Endodermal cell (in vitro differentiated cells): ENCODE results near the gene ZNF211. TPM values are rescaled to one million over a fixed set of nuclear protein-coding genes. Genes with fewer than 3 reads are reported as not detected.

Experiments used
- DNase-seq: peaks from one replicate; pipeline ENCODE4 v3.0.0-alpha.2; 2017
- H3K27ac ChIP-seq: 2 replicates; pipeline ENCODE4 v1.5.1; 2013; ENCODE audit warnings: mild to moderate bottlenecking, low read depth, low read length, moderate library complexity
- H3K27me3 ChIP-seq: 2 replicates; pipeline ENCODE4 v1.6.1; 2013; ENCODE audit warnings: mild to moderate bottlenecking, low read length, moderate library complexity; ENCODE audit not compliant: insufficient read depth, control insufficient read depth, poor library complexity, severe bottlenecking
- H3K36me3 ChIP-seq: 2 replicates; pipeline ENCODE4 v1.7.0; 2013; ENCODE audit warnings: mild to moderate bottlenecking, low read length, moderate library complexity; ENCODE audit not compliant: control insufficient read depth, insufficient read depth
- H3K4me1 ChIP-seq: one replicate; pipeline ENCODE4 v1.7.0; 2013; ENCODE audit warnings: low read length; ENCODE audit not compliant: control insufficient read depth, insufficient read depth
- H3K4me3 ChIP-seq: 2 replicates; pipeline ENCODE4 v1.5.1; 2013; ENCODE audit warnings: mild to moderate bottlenecking, low read length, moderate library complexity
- H3K9ac ChIP-seq: 2 replicates; pipeline ENCODE4 v1.6.1; 2013; ENCODE audit warnings: mild to moderate bottlenecking, low read length, moderate library complexity; ENCODE audit not compliant: poor library complexity, severe bottlenecking; ENCODE audit errors: extremely low read depth
- H3K9me3 ChIP-seq: 2 replicates; pipeline ENCODE4 v1.6.1; 2013; ENCODE audit warnings: mild to moderate bottlenecking, low read length, moderate library complexity; ENCODE audit not compliant: control insufficient read depth
- H3K27ac Mint-ChIP-seq: 2 replicates; pipeline ENCODE4 v1.8.0; 2020; ENCODE audit warnings: mixed read lengths
- H3K27me3 Mint-ChIP-seq: 2 replicates; pipeline ENCODE4 v1.8.0; 2021; ENCODE audit warnings: mild to moderate bottlenecking, mixed read lengths; ENCODE audit not compliant: insufficient read depth
- H3K36me3 Mint-ChIP-seq: 2 replicates; pipeline ENCODE4 v1.8.0; 2020; ENCODE audit warnings: low read depth, mixed read lengths
- H3K4me1 Mint-ChIP-seq: 2 replicates; pipeline ENCODE4 v1.8.0; 2020; ENCODE audit warnings: mixed read lengths
- H3K4me3 Mint-ChIP-seq: 2 replicates; pipeline ENCODE4 v1.8.0; 2020; ENCODE audit warnings: mild to moderate bottlenecking, moderate library complexity, mixed read lengths
- H3K9me3 Mint-ChIP-seq: 2 replicates; pipeline ENCODE4 v1.8.0; 2020; ENCODE audit warnings: mild to moderate bottlenecking, mixed read lengths
- CTCF ChIP-seq: fragments of 200-600 bp; sonication (generic); conservative IDR thresholded peaks from 2 replicates; pipeline ENCODE4 v1.5.0; 2021; ENCODE audit warnings: antibody characterized with exemption, mild to moderate bottlenecking
- WGBS, 2 experiments: methylation state at CpG; one replicate each; pipeline versions ENCODE4 v1.1.5 to v1.1.7; 2013; ENCODE audit warnings: missing lambda C conversion rate in 2 of 2, mixed read lengths in 1 of 2; ENCODE audit not compliant: insufficient coverage in 1 of 2, insufficient read length in 1 of 2; 5-methylcytosine and 5-hydroxymethylcytosine counted together
- total RNA-seq, 2 donors: library from RNA; stranded (reverse); fragmentation: NEBNext Ultra II Directional in 1 of 2; extraction: Animal tissue kit (Norgen Biotek cat#: 25700) in 1 of 2; gene quantifications; 2 replicates in 1 of 2; 3 replicates in 1 of 2; pipeline ENCODE4 v1.2.1, GENCODE V29; 2021

The ZNF211 gene
- total RNA-seq, 2 donors from 2014 or later = 17.4 to 20.7 TPM

GRCh38 chr19:57672466-57672865 lies 39.5 kb downstream of the ZNF211 start:
- Histone ChIP-seq H3K9ac (no peak overlapping the region), H3K4me3 (no peak overlapping the region), H3K9me3 (no peaks in the 10 kb centered on the region), H3K36me3 (no peaks in the 10 kb centered on the region), H3K4me1 (no peaks in the 10 kb centered on the region), H3K27ac (no peak overlapping the region), H3K27me3 (peaks cover 46% of the 10 kb centered on the region)
- Mint-ChIP-seq H3K4me1 (no peaks in the 10 kb centered on the region), H3K36me3 (no peaks in the 10 kb centered on the region), H3K27ac (no peak overlapping the region), H3K27me3 (peaks cover 46% of the 10 kb centered on the region), H3K4me3 (no peak overlapping the region), H3K9me3 (no peaks in the 10 kb centered on the region)
- WGBS, 2 experiments = 71 to 88% methylated on average over 2 to 4 of the region's 4 CpGs
- TF ChIP-seq CTCF = no peak
- no peak for DNase-seq

DNA sequence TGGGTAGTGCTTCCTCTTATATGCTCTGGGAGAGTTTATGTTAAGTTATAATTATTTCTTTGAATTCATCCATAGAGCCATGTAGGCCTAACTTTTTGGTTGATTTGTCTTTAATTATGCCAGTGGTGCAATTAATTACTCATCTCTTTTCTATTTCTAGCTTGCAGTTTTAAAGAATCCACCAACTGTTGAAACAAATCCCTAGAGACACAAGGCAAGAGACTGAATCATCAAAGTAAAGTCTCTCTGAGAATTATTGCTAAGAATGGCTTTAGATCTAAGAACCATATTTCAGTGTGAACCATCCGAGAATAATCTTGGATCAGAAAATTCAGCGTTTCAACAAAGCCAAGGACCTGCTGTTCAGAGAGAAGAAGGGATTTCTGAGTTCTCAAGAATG lies 42.9 kb downstream of the ZNF211 start:
- H3K9me3 Mint-ChIP-seq = peaks cover 5% of the 10 kb centered on the region
- Histone ChIP-seq H3K27me3 (peaks cover 74% of the 10 kb centered on the region), H3K4me1 (no peaks in the 10 kb centered on the region), H3K9me3 (no peaks in the 10 kb centered on the region), H3K27ac (no peak overlapping the region), H3K4me3 (no peak overlapping the region), H3K9ac (no peak overlapping the region), H3K36me3 (no peaks in the 10 kb centered on the region)
- TF ChIP-seq CTCF = no peak
- WGBS, 2 experiments = 69 to 79% methylated on average over 2 of the region's 2 CpGs
- H3K27ac Mint-ChIP-seq = no peak overlapping the region
- H3K36me3 Mint-ChIP-seq = no peaks in the 10 kb centered on the region
- H3K4me3 Mint-ChIP-seq = no peak overlapping the region
- DNase-seq = no peak
- H3K4me1 Mint-ChIP-seq = no peaks in the 10 kb centered on the region
- peaks cover 65% of the 10 kb centered on the region for H3K27me3 Mint-ChIP-seq

DNA sequence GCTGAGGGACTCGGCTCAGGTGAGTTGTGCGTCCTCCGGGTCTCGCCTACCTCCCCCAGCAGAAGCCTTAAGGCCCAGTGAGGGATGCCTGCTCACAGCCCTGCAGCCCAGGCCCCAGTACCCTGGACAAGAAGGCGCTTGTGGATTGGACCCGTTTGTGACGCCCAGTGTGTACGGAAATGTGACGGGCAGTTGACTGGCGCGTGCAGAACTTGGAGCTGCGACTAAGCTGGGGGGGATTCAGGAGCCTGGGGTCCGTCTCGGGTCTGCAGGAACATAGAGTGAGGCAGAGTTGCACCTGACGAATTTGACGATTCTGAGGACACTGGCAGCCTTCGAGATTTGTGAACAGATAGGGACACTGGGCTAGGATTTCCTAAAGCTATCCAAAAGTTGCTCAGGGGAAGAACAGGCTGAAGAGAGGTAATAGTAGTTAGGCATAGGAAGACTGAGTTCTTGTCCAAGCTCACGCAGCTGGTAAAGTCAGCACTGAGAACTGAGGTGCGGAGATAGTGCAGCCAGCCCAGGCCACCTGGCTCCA lies 49.3 kb downstream of the ZNF211 start:
- Mint-ChIP-seq H3K4me3 (peak overlapping the region; percentile 93), H3K9me3 (peaks cover 68% of the 10 kb centered on the region), H3K27me3 (peaks cover 29% of the 10 kb centered on the region), H3K27ac (peak overlapping the region; percentile 96), H3K4me1 (peaks cover 8% of the 10 kb centered on the region), H3K36me3 (peaks cover 56% of the 10 kb centered on the region)
- Histone ChIP-seq H3K4me1 (no peaks in the 10 kb centered on the region), H3K36me3 (peaks cover 45% of the 10 kb centered on the region), H3K9me3 (peaks cover 45% of the 10 kb centered on the region), H3K4me3 (peak overlapping the region; percentile 98), H3K9ac (peak overlapping the region; percentile 92), H3K27ac (peak overlapping the region; percentile 37), H3K27me3 (peaks cover 34% of the 10 kb centered on the region)
- TF ChIP-seq CTCF = no peak
- WGBS, 2 experiments = 2 to 3% methylated on average over 14 to 19 of the region's 19 CpGs
- DNase-seq = no peak
